NCI-H1930 (cell line): Measurements from ENCODE around the gene BAIAP2L1.

Experiments used
- DNase-seq, 2 experiments: peaks; one replicate each; lab custom pipeline; 2025; lab: John Stamatoyannopoulos, UW

The BAIAP2L1 gene

GRCh38 chr7:98293746-98294145 lies 107.1 kb downstream of the BAIAP2L1 start:
- DNase-seq: no peak

GRCh38 chr7:98293265-98293664 lies 107.6 kb downstream of the BAIAP2L1 start:
- DNase-seq: no peak

DNA sequence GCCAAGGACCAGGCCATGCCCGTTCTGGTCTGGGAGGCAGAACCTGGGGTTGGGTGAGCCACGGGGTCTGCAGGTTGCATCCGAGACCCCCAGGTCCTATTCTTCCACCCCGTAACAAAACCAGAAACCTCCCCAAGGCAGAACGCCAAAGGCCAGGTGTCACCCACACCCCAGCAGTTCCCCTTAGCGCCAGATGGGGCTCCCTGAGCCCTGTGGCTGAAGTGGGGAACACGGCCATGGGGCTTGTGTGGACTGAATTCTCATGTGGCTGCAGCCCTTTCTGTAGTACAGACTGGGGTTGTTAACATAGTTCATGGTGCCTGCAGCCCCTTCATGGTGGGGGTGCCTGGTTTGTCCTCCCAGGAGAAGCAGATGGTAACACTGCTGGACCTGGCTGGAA lies 109.2 kb downstream of the BAIAP2L1 start:
- no peak for DNase-seq

DNA sequence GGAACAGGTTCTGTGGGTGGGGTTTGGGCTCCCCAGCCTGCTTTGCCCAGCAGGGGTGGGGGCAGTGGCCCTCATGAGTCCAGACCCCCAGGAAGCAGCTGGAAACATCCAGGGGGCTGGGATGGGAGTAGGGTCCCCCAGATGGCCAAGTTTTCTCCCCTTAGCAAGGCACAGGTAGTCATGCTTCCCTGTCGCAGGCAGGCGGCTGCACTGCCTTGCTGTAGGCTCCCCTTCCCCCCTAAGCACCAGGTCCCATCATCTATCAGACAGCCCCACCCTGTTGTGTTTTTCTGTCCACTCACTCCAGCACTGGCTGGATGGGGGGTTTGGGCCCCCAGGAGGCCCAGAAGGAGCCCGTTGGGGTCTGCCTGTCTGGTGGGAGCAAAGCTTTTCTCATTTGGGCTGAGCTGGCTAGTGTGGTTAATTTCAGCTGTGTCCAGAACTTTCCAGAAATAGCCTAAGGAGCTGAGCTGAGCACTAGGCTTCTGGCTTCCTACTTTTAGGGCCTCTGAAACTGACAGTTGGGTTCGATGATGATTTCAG lies 111.5 kb downstream of the BAIAP2L1 start:
- DNase-seq: no peak

DNA sequence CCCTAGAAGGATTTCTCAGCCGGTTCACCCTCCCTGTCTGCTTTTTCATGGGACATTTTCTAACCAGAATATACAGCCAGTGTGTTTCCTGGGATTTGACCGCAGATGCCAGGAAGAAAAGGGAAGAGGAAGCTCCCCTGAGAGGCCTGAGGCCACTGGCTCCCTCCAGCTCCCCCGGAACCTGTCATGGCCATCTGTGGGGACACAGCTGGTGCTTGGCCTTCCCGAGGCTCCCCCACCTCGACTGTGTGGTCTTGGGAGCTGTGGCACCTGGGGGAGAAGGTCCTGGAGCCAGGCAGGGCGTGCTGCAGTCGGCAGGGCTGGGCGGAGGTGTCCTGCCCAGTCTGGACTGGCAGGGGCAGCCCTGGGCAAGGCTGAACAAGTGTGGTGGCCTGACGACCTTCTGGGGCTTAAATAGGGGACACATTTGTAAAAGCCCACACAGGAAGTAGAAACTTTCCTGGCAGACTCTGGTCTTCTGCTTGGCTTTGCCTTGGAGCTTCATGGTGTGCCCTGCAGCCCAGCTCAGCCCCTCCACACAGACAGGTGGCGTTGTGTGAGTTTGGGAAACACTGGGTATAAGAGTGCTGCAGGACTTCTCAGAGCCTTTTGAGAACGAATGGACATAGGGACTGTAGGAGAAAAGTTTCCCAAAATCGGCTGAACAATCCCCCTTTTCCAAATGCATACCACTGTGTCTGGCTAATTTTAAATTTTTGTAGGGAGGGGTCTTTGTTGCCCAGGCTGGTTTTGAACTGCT lies 112.6 kb downstream of the BAIAP2L1 start:
- no peak for DNase-seq

- no peak for DNase-seq
Observed at GRCh38 chr7:98287486-98287959, 113.4 kb downstream of the BAIAP2L1 start.

GRCh38 chr7:98286701-98287485 lies 114.0 kb downstream of the BAIAP2L1 start:
- DNase-seq: no peak

DNA sequence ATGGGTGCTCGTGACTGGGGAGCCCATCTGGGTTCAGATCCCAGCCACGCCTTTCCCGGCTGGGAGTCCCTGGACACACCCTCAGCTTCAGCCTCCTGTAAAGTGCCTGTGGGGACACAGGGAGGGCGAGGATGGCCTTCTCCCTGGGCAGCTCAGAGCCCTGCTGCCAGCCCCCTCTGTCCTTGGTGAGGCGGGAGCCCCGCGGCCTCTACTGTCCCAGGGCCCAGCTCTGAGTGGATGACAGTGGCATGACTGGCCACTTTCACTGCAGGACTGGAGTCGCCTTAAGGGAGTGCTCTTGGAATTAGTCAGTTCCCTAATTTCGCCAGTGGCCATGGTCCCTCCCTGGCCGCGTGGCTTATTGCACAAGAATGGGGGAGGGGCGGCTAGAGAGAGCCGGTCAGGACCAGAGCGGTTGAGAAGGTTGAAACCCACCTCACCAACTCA lies 114.8 kb downstream of the BAIAP2L1 start:
- no peak for DNase-seq

DNA sequence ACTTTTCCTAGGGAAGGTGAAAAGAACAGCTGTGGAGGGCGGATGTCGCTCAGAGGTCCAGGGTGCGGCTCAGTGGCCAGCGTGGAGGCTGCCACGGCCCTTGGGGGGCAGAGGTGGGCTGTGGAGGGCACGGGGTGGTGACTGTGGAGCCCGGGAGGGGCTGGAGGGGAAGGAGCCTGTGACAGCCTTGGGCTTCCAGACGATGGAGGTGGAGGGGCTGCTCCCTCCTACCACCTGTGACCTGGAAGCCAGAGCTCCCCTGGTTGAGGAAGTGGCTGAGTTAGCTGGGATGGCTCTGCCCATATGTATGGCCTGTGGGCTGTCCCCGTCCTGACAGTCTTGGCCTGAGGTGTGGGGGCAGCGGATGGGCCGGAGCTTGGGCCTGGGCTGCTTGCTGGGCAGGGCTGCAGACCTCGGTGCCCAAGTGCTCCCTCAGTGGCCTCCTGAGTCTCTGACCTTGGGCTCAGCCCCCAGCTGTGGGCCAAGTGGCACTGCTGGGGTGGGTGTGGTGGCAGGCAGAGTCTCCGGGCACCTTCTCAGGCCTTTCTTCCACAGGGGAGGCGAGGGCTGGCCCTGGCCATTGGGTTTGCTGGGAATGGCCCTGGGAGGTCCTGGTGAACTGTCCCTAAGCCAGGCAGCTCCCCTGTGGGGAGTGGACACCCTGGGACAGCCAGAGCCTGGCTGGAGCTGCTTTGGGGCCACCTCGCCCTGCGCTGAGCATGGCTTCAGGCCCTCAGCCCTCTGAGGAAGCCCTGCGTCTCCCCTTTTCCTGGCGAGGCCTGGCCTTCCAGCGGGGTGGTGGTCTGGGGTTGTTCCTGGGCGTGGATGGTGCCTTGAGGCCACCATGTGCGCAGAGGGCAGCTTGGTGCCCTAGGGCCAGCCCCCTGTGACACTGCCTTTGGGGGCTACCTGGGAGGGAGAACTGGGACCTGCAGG lies 115.5 kb downstream of the BAIAP2L1 start:
- no peak for DNase-seq

GRCh38 chr7:98284335-98285036 lies 116.4 kb downstream of the BAIAP2L1 start:
- no peak for DNase-seq

- DNase-seq: no peak
Observed at GRCh38 chr7:98283887-98284222, 117.0 kb downstream of the BAIAP2L1 start.

- no peak for DNase-seq
Observed at GRCh38 chr7:98283127-98283886, 117.6 kb downstream of the BAIAP2L1 start.

- DNase-seq: no peak
Observed at GRCh38 chr7:98282703-98283102, 118.2 kb downstream of the BAIAP2L1 start.

- DNase-seq: no peak
Observed at GRCh38 chr7:98281757-98282606, 118.9 kb downstream of the BAIAP2L1 start.

- peak; percentile 88 to 92 for DNase-seq
Observed at GRCh38 chr7:98280791-98281756, 119.8 kb downstream of the BAIAP2L1 start, which contains the start of gene BRI3. BRI3 (plus strand) TSS chr7:98281686; CDS start chr7:98281796, 110 bp downstream.

- no peak for DNase-seq
Observed at GRCh38 chr7:98280296-98280695, 120.6 kb downstream of the BAIAP2L1 start.

GRCh38 chr7:98278936-98279335 lies 122.0 kb downstream of the BAIAP2L1 start:
- DNase-seq: no peak

- no peak for DNase-seq
Observed at GRCh38 chr7:98278408-98278807, 122.5 kb downstream of the BAIAP2L1 start.
